HepG2 (cell line): ENCODE results near the gene CSNK1D. TPM values are rescaled to one million over a fixed set of nuclear protein-coding genes. Genes with fewer than 3 reads are reported as not detected.
A peak's percentile ranks its signal among the peaks of the same experiment; 100 is the strongest.

Experiments used
- ATF1 ChIP-seq: IDR thresholded peaks from 2 replicates; pipeline ENCODE4 v1.6.1; 2016; ENCODE audit warnings: mild to moderate bottlenecking, control low read depth
- ELF3 ChIP-seq: IDR thresholded peaks from 2 replicates; pipeline ENCODE4 v1.6.1; 2016; ENCODE audit warnings: missing genetic modification reagents, missing compliant biosample characterization
- GPBP1L1 ChIP-seq: sonication (generic); formaldehyde crosslinking; IDR thresholded peaks from 2 replicates; pipeline ENCODE4 v1.5.0; 2020; ENCODE audit warnings: mild to moderate bottlenecking, missing genetic modification reagents
- JDP2 ChIP-seq: sonication (generic); formaldehyde crosslinking; IDR thresholded peaks from 2 replicates; pipeline ENCODE4 v1.8.1; 2022; ENCODE audit warnings: missing genetic modification reagents, borderline replicate concordance
- JUN ChIP-seq: sonication (generic); formaldehyde crosslinking; IDR thresholded peaks from 2 replicates; pipeline ENCODE4 v1.4.0; 2020; ENCODE audit warnings: mild to moderate bottlenecking, missing genetic modification reagents
- MIER2 ChIP-seq: IDR thresholded peaks from 2 replicates; pipeline ENCODE4 v1.6.1; 2016; ENCODE audit warnings: missing biosample characterization, missing genetic modification reagents
- MYC ChIP-seq: sonication (generic); formaldehyde crosslinking; IDR thresholded peaks from 2 replicates; pipeline ENCODE4 v1.9.0; 2021; ENCODE audit warnings: missing genetic modification reagents, borderline replicate concordance
- NR0B2 ChIP-seq: sonication (generic); formaldehyde crosslinking; IDR thresholded peaks from 2 replicates; pipeline ENCODE4 v1.4.0; 2020; ENCODE audit warnings: mild to moderate bottlenecking, missing genetic modification reagents
- NR2F2 ChIP-seq: IDR thresholded peaks from 2 replicates; pipeline ENCODE4 v1.6.1; 2012; ENCODE audit warnings: low read depth, inconsistent platforms, borderline replicate concordance
- NRL ChIP-seq: sonication (generic); formaldehyde crosslinking; IDR thresholded peaks from 2 replicates; pipeline ENCODE4 v1.5.0; 2020; ENCODE audit warnings: missing genetic modification reagents, mild to moderate bottlenecking, moderate library complexity, borderline replicate concordance
- POGZ ChIP-seq: sonication (generic); formaldehyde crosslinking; IDR thresholded peaks from 2 replicates; pipeline ENCODE4 v1.4.0; 2020; ENCODE audit warnings: mild to moderate bottlenecking, missing genetic modification reagents
- POLR2G ChIP-seq: fragments of 200-400 bp; formaldehyde crosslinking; IDR thresholded peaks from 2 replicates; pipeline ENCODE4 v1.6.1; 2018; ENCODE audit warnings: mild to moderate bottlenecking, low read depth, low read length, moderate library complexity
- RERE ChIP-seq: IDR thresholded peaks from 2 replicates; pipeline ENCODE4 v1.6.1; 2016; ENCODE audit warnings: low read depth, missing genetic modification reagents, missing compliant biosample characterization
- TBP ChIP-seq: sonication (generic); formaldehyde crosslinking; IDR thresholded peaks from 2 replicates; pipeline ENCODE4 v1.5.0; 2020; ENCODE audit warnings: missing genetic modification reagents
- ZBTB14 ChIP-seq: sonication (generic); formaldehyde crosslinking; IDR thresholded peaks from 2 replicates; pipeline ENCODE4 v1.4.0; 2020; ENCODE audit warnings: missing genetic modification reagents
- ZNF687 ChIP-seq: sonication (generic); formaldehyde crosslinking; IDR thresholded peaks from 2 replicates; pipeline ENCODE4 v1.5.1; 2020; ENCODE audit warnings: mild to moderate bottlenecking, missing genetic modification reagents, moderate library complexity
- polyA plus RNA-seq, 8 experiments: library from polyadenylated mRNA; depleted of rRNA in 3 of 8; stranded (reverse) in 7 of 8; unstranded in 1 of 8; fragments of >200 nt; fragmentation: Illumina TruSeq in 4 of 8; extraction: Trizol in 4 of 8; gene quantifications; 2 replicates each; pipeline versions ENCODE4 v1.2.1 to v1.2.3, GENCODE V29; 2011 to 2016; ENCODE audit warnings: low read depth in 4 of 8, missing spikeins in 1 of 8, mixed read lengths in 1 of 8; ENCODE audit not compliant: insufficient read depth in 1 of 8
- total RNA-seq, 5 experiments: library from RNA; depleted of rRNA; stranded (reverse); fragments of >200 nt; fragmentation: Illumina TruSeq; extraction: Trizol; gene quantifications; 2 replicates each; pipeline ENCODE4 v1.2.3, GENCODE V29; 2016; ENCODE audit warnings: low read depth in 1 of 5

The CSNK1D gene
- total and polyA plus RNA-seq, 2 of the 13 experiments (the other 11 are each of a cell fraction or from before 2014, with no cell fraction given): 31.5 to 128 TPM

- TF ChIP-seq GPBP1L1 (CRISPR knock-in tag): no peak
- TF ChIP-seq ZNF687 (CRISPR knock-in tag): peak; percentile 98
- TF ChIP-seq RERE: peak; percentile 81
- 0 out of 2 replicates have a peak, but pooled peaks have one; percentile 64 for TF ChIP-seq TBP (CRISPR knock-in tag)
- TF ChIP-seq NR0B2: peak; percentile 80; the same call in 1 of the 2 replicates
- TF ChIP-seq MIER2 (CRISPR knock-in tag): peak; percentile 76; the same call in 1 of the 2 replicates
- TF ChIP-seq ZBTB14 (CRISPR knock-in tag): peak; percentile 57; the same call in 1 of the 2 replicates
- TF ChIP-seq JDP2: no peak
- peak; percentile 92 for TF ChIP-seq ELF3 (CRISPR knock-in tag)
- TF ChIP-seq ATF1 (CRISPR knock-in tag): peak; percentile 34; the same call in 1 of the 2 replicates
- TF ChIP-seq POGZ (CRISPR knock-in tag): peak; percentile 63
- TF ChIP-seq NR2F2: peak; percentile 79
- peak; percentile 100 for TF ChIP-seq JUN (CRISPR knock-in tag)
- TF ChIP-seq NRL (CRISPR knock-in tag): 0 out of 2 replicates have a peak, but pooled peaks have one; percentile 63
- peak; percentile 56; the same call in 1 of the 2 replicates for TF ChIP-seq POLR2G
- peak; percentile 91 for TF ChIP-seq MYC
Observed at GRCh38 chr17:82267575-82268379, 5.7 kb downstream of the CSNK1D start (continued).
